Fibroblast of lung (primary cell): ENCODE results near the gene PXDC1. TPM values are rescaled to one million over a fixed set of nuclear protein-coding genes. Genes with fewer than 3 reads are reported as not detected.

Source experiments
- DNase-seq, 2 donors: peaks; one replicate each; pipeline versions ENCODE4 v3.0.0 to v3.0.0-alpha.2; 2010; ENCODE audit warnings: low read depth in 2 of 2
- H2AFZ ChIP-seq: 2 replicates; pipeline ENCODE4 v1.5.1; 2012; ENCODE audit warnings: low read length, control low read depth, inconsistent platforms
- H3K27ac ChIP-seq: 2 replicates; pipeline ENCODE4 v1.5.1; 2011; ENCODE audit warnings: low read length, control low read depth; ENCODE audit not compliant: insufficient read depth
- H3K27me3 ChIP-seq: 2 replicates; pipeline ENCODE4 v1.5.1; 2011; ENCODE audit warnings: mild to moderate bottlenecking, low read length; ENCODE audit not compliant: control insufficient read depth, insufficient read depth
- H3K36me3 ChIP-seq: 2 replicates; pipeline ENCODE4 v1.5.1; 2011; ENCODE audit warnings: low read length; ENCODE audit not compliant: control insufficient read depth, insufficient read depth
- H3K4me1 ChIP-seq: 2 replicates; pipeline ENCODE4 v1.5.1; 2011; ENCODE audit warnings: low read length; ENCODE audit not compliant: control insufficient read depth, insufficient read depth; ENCODE audit errors: extremely low read depth
- H3K4me2 ChIP-seq: 2 replicates; pipeline ENCODE4 v1.5.1; 2011; ENCODE audit warnings: low read length, control low read depth; ENCODE audit not compliant: insufficient read depth; ENCODE audit errors: extremely low read depth
- H3K4me3 ChIP-seq, 4 experiments: fragments of 200-600 bp in 1 of 4; sonication (generic) in 1 of 4; replicated peaks in 1 of 4; 2 replicates each; pipeline ENCODE4 v1.5.1; 2011 to 2016; ENCODE audit warnings: low read length in 4 of 4, low read depth in 3 of 4, mild to moderate bottlenecking in 3 of 4, control low read depth in 2 of 4, inconsistent platforms in 1 of 4, mixed read lengths in 1 of 4; ENCODE audit not compliant: insufficient read depth in 1 of 4; ENCODE audit errors: control extremely low read depth in 1 of 4
- H3K79me2 ChIP-seq: 2 replicates; pipeline ENCODE4 v1.5.1; 2012; ENCODE audit warnings: mild to moderate bottlenecking, low read length, inconsistent platforms; ENCODE audit not compliant: control insufficient read depth, insufficient read depth
- H3K9ac ChIP-seq: 2 replicates; pipeline ENCODE4 v1.5.1; 2011; ENCODE audit warnings: mild to moderate bottlenecking, low read length, control low read depth; ENCODE audit not compliant: insufficient read depth
- H3K9me3 ChIP-seq: 2 replicates; pipeline ENCODE4 v1.5.1; 2012; ENCODE audit warnings: low read depth, low read length; ENCODE audit not compliant: control insufficient read depth, insufficient read depth
- H4K20me1 ChIP-seq: 2 replicates; pipeline ENCODE4 v1.5.1; 2011; ENCODE audit warnings: low read length; ENCODE audit not compliant: control insufficient read depth, insufficient read depth; ENCODE audit errors: extremely low read depth
- EZH2 ChIP-seq: IDR thresholded peaks from 2 replicates; pipeline ENCODE4 v1.5.1; 2012; ENCODE audit warnings: low read length, control low read depth, mild to moderate bottlenecking; ENCODE audit errors: missing control alignments
- polyA plus RNA-seq, 2 donors: library from polyadenylated mRNA; depleted of rRNA in 1 of 2; stranded (reverse) in 1 of 2; unstranded in 1 of 2; fragments of >200 nt; gene quantifications; 2 replicates each; pipeline ENCODE4 v1.2.1, GENCODE V29; 2011 to 2012; ENCODE audit warnings: missing spikeins in 1 of 2
- total RNA-seq: library from RNA; depleted of rRNA; stranded (reverse); fragments of >200 nt; gene quantifications from 2 replicates; pipeline ENCODE4 v1.2.1, GENCODE V29; 2014
- TF ChIP-seq, protein P1 (sequence below), 2 donors: IDR thresholded peaks in 1 of 2; conservative IDR thresholded peaks in 1 of 2; 1 replicate in 1 of 2; 2 replicates in 1 of 2; pipeline ENCODE4 v1.5.1; 2011 to 2012; ENCODE audit warnings: low read length in 2 of 2, control low read depth in 1 of 2, inconsistent platforms in 1 of 2, low read depth in 1 of 2, mild to moderate bottlenecking in 1 of 2

The PXDC1 gene
- total and polyA plus RNA-seq, 2 donors (not counting 1 experiment from before 2014, with no cell fraction given) = 30.3 to 52.7 TPM

GRCh38 chr6:3710403-3710802 is 41.1 kb downstream of the PXDC1 start:
- Histone ChIP-seq H3K27ac (no peak overlapping the region), H3K4me1 (no peaks in the 10 kb centered on the region), H3K9me3 (no peaks in the 10 kb centered on the region), H3K27me3 (no peaks in the 10 kb centered on the region), H3K4me3 (no peak overlapping the region), H3K79me2 (no peaks in the 10 kb centered on the region), H3K9ac (no peak overlapping the region), H3K36me3 (no peaks in the 10 kb centered on the region), H3K4me2 (no peak overlapping the region), H2AFZ (no peak overlapping the region), H4K20me1 (no peaks in the 10 kb centered on the region)
- TF ChIP-seq, protein P1, sequence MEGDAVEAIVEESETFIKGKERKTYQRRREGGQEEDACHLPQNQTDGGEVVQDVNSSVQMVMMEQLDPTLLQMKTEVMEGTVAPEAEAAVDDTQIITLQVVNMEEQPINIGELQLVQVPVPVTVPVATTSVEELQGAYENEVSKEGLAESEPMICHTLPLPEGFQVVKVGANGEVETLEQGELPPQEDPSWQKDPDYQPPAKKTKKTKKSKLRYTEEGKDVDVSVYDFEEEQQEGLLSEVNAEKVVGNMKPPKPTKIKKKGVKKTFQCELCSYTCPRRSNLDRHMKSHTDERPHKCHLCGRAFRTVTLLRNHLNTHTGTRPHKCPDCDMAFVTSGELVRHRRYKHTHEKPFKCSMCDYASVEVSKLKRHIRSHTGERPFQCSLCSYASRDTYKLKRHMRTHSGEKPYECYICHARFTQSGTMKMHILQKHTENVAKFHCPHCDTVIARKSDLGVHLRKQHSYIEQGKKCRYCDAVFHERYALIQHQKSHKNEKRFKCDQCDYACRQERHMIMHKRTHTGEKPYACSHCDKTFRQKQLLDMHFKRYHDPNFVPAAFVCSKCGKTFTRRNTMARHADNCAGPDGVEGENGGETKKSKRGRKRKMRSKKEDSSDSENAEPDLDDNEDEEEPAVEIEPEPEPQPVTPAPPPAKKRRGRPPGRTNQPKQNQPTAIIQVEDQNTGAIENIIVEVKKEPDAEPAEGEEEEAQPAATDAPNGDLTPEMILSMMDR (conservative IDR thresholded peaks at IDR 0.05 in 1 of 2, IDR thresholded peaks at IDR 0.05 in 1 of 2; ENCODE audit: low read depth in 1 of 2, low read length in 2 of 2) = no peak
- no peak for TF ChIP-seq EZH2
- no peak for DNase-seq

GRCh38 chr6:3708540-3708939 is 43.0 kb downstream of the PXDC1 start:
- no peak overlapping the region for H3K4me3 ChIP-seq
- no peaks in the 10 kb centered on the region for H3K79me2 ChIP-seq
- H3K9ac ChIP-seq = no peak overlapping the region
- no peak overlapping the region for H3K27ac ChIP-seq
- H3K4me2 ChIP-seq = no peak overlapping the region
- no peaks in the 10 kb centered on the region for H4K20me1 ChIP-seq
- no peak for DNase-seq
- TF ChIP-seq, protein P1 (conservative IDR thresholded peaks at IDR 0.05 in 1 of 2, IDR thresholded peaks at IDR 0.05 in 1 of 2; ENCODE audit: low read depth in 1 of 2, low read length in 2 of 2) = no peak
- H3K36me3 ChIP-seq = no peaks in the 10 kb centered on the region
- H2AFZ ChIP-seq = no peak overlapping the region
- H3K4me1 ChIP-seq = no peaks in the 10 kb centered on the region
- H3K9me3 ChIP-seq = no peaks in the 10 kb centered on the region
- no peaks in the 10 kb centered on the region for H3K27me3 ChIP-seq

GRCh38 chr6:3707751-3708412 is 43.6 kb downstream of the PXDC1 start:
- DNase-seq = no peak
- Histone ChIP-seq H3K9ac (no peak overlapping the region), H3K4me1 (no peaks in the 10 kb centered on the region), H3K4me3 (no peak overlapping the region), H3K79me2 (no peaks in the 10 kb centered on the region), H3K27ac (no peak overlapping the region), H4K20me1 (no peaks in the 10 kb centered on the region), H3K36me3 (no peaks in the 10 kb centered on the region), H3K27me3 (no peaks in the 10 kb centered on the region), H2AFZ (no peak overlapping the region), H3K9me3 (no peaks in the 10 kb centered on the region), H3K4me2 (no peak overlapping the region)
- TF ChIP-seq EZH2 = no peak
- TF ChIP-seq, protein P1 (conservative IDR thresholded peaks at IDR 0.05 in 1 of 2, IDR thresholded peaks at IDR 0.05 in 1 of 2; ENCODE audit: low read depth in 1 of 2, low read length in 2 of 2) = no peak
